GM21825 (cell line): Measurements from ENCODE around the gene CD36.

Experiments
- ATAC-seq: cut with Tn5 transposase; IDR thresholded peaks from one replicate; pipeline ENCODE4 v1.9.1; 2021; ENCODE audit warnings: mild to moderate bottlenecking, moderate library complexity; ENCODE audit not compliant: unreplicated experiment

The CD36 gene

DNA sequence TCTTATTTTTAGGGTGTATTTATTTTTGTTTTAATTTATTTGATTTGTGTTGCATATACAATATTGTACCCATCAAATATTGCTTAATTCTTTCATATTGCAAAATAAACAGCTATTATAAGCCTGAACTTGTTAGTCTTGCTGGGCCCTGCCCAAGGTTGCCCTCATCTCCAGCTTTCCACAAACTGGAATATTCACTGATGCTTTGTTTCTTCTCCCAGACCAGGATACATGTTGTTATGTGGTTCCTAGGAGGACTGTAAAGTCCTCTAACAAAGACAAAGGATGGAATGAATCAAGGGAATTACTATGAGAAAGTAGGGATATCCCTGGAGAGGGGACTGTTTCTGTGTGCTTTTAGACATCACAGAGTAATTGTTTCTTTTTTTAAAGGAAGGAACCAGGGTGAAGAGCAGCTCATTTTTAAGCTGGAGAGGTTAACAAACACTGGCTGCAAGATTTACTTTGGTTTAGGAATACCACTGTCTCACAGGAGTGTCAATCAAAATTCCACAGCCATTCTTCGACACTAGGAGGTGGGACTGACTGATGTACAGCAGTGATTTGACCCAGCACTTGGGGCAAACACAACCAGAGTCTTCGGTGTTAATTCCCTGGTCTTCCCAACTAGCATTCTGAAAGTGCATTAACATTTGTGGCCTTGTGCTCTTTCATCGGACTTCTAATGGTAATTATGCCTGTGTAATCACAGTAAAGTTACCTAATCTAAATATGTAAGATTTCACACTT, 14.8 kb upstream of the CD36 start:
- no peak for ATAC-seq

DNA sequence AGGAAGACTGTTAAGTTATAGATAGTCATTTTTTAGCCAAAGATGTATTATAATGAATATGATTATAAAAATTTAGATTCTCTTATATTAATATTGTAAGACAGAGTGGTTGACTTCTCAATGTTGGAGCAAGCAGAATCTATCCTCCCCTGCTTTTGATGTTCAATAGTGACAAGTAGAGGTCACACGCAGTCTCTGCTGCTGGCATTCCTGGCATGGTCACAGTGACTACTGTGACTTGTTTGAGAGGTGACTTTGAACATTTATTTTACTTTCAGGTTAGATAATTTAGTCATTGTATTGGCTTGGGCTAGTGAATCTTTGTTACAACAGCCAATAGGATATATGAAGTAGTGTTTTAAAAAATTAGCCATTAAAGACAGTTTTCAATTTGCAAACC, 13.7 kb upstream of the CD36 start:
- ATAC-seq = no peak

DNA sequence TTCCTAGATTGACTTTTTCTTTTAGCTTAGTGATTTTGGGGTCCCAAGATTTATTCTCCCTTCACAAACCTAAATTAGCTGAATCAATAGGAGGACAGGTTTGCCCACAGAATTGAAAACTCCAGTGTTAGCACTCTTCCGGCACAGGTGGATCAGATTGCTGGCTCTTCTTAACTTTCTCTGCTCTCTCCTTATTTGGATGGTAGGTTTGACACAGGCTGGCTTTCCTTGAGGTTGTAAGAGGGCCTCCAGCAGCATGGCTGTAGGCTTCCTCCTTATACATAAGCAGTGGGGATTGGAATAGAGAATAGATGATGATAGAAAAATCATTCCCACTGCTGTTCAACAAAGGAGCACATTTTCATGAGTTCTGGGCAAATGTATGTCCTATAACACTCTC, 9.4 kb upstream of the CD36 start:
- no peak for ATAC-seq

GRCh38 chr7:80630608-80631405, 7.6 kb upstream of the CD36 start:
- no peak for ATAC-seq

- ATAC-seq = no peak
These were observed 7.0 kb upstream of the CD36 start for GRCh38 chr7:80631421-80631820.

GRCh38 chr7:80632139-80632538, 6.3 kb upstream of the CD36 start:
- no peak for ATAC-seq

- ATAC-seq = no peak
These were observed 5.6 kb upstream of the CD36 start for GRCh38 chr7:80632819-80633218.

DNA sequence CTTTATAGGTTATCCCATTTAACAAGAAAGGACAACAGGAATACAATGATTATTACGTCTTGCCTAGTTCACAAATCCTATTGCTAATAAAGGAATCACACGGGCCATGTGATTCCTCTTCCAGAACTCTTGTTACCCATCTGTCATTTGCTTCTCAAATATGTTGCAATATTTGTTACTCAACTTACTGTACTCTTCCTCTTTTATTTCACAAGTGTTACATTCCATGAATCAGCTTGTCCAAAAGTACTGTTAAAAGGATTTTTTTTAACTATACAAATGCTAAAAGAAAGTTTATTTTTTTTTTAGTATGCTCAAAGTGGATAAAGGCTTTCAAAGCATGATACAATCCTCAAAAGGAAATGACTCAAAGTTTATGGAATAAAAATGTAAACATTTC, 3.9 kb upstream of the CD36 start:
- no peak for ATAC-seq

- no peak for ATAC-seq
These were observed 2.9 kb upstream of the CD36 start for GRCh38 chr7:80635533-80635932.

GRCh38 chr7:80635998-80636397, 2.4 kb upstream of the CD36 start:
- ATAC-seq = no peak

- no peak for ATAC-seq
These were observed 1.7 kb upstream of the CD36 start for GRCh38 chr7:80636709-80637108.

- ATAC-seq = no peak
These were observed 988 bp upstream of the CD36 start for GRCh38 chr7:80637454-80637853.

DNA sequence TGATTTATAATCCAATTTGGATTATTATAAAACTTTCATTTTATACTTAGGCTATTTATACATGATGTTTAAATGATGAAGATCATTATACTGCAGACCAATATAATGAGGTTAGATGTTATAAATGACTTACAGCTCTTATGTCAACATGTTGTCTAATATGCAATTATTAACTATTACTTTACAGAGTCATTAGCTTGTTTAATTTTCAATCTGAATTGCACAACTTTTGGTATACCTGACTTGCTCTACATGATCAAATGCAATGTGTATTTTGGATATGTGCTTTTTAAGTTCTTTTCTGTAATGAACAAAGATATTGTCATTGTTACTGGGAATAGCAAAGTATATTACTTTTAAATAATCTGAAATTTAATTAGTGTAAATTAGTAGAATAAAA, 569 bp downstream of the CD36 start:
- ATAC-seq = no peak

- ATAC-seq = no peak
These were observed 2.4 kb downstream of the CD36 start for GRCh38 chr7:80640846-80641245.

GRCh38 chr7:80641548-80641947, 3.1 kb downstream of the CD36 start:
- ATAC-seq = no peak

- ATAC-seq = no peak
These were observed 4.4 kb downstream of the CD36 start for GRCh38 chr7:80642871-80643270.

GRCh38 chr7:80643336-80643915, 5.0 kb downstream of the CD36 start:
- no peak for ATAC-seq

DNA sequence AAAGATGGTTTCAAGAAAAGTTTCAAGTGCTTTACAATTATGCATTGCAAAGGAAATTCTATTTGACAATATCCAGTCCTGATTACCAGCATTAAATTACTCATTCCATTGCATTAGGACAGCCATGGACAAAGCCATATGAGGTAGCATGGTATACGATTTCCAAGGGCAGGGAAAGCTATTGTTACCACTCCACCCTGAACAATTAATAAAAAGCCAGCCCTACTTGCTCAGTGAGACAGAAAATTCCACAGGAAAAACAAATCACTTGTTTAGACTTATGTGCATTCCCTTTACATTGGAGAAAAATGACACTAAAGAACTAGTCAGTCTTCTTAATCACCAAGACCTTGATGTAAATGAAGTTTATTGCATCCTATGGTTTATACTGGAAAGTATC, 5.6 kb downstream of the CD36 start:
- ATAC-seq = no peak

DNA sequence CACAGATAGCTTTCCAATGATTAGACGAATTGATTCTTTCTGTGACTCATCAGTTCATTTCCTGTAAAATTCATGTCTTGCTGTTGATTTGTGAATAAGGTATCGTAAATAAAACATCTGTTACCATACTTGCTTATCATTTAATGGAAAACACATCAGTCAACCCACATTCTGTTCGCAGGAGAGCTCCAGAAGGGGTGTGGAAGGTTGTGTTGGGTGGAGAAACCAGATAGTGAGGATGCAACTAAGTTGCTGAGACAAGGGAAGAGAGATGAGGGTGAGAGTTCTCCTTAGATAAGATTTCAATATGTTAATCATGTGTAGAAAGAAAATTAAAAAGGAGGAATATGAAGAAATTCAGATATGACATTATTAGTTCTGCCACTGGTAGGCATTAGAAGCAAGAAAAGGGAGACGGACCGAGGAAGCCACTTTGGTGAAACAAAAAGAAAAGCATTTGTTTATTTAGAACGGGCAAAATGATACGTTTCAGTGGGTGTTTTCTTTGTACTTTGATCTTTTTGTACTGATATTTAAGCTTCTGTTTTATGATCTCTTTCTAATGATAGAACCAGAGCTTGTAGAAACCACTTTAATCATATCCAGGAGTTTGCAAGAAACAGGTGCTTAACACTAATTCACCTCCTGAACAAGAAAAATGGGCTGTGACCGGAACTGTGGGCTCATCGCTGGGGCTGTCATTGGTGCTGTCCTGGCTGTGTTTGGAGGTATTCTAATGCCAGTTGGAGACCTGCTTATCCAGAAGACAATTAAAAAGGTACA, 7.8 kb downstream of the CD36 start:
- no peak for ATAC-seq

GRCh38 chr7:80647436-80647835, 9.0 kb downstream of the CD36 start:
- no peak for ATAC-seq

DNA sequence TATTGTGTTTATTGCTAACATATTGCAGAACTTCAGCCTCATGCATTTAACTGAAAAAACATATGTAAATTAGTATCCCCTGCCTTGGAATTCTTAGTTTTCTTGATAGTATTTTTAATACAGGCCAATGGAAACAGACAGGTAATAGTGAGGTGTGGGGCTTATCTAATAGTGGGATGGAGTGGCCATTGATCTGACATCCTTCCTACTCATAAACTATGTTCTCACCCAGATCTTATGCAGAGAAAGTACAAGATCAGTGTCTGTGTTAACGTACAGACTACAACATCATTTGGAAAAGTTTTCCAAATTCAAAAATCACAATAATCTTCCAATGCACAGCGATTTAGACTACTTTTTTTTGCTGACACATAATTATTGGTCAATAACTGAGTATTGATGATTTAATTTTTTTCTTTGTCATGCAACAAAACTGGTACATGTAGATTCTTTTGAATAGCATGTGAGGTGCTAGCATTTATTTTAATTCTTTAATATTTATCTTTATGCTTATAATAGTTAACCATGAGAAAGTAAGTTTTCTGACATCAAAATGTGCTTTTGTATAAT, 9.7 kb downstream of the CD36 start:
- no peak for ATAC-seq
